ENCODE results near the gene ITGA11.

GRCh38 chr15:68450192-68450591 lies 18.2 kb upstream of the ITGA11 start:
- TF ChIP-seq CTCF (conservative IDR thresholded peaks at IDR 0.05; ENCODE audit: low read depth, low read length) = no peak
- TF ChIP-seq EZH2phosphoT487 (IDR thresholded peaks at IDR 0.05; ENCODE audit: borderline replicate concordance, low read length) = no peak
- TF ChIP-seq EZH2 (IDR thresholded peaks at IDR 0.05; ENCODE audit: low read length, unreplicated experiment) = no peak

All from PC-3 (cell line).